HK-2 (cell line): ENCODE results near the gene LOX.

Experiments used
- DNase-seq: peaks from one replicate; pipeline ENCODE4 v3.0.0-alpha.2; 2018; ENCODE audit not compliant: unreplicated experiment

The LOX gene

GRCh38 chr5:122053181-122054109 is 24.6 kb downstream of the LOX start:
- no peak for DNase-seq

- no peak for DNase-seq
Measured at GRCh38 chr5:122051569-122051968, 26.5 kb downstream of the LOX start.

DNA sequence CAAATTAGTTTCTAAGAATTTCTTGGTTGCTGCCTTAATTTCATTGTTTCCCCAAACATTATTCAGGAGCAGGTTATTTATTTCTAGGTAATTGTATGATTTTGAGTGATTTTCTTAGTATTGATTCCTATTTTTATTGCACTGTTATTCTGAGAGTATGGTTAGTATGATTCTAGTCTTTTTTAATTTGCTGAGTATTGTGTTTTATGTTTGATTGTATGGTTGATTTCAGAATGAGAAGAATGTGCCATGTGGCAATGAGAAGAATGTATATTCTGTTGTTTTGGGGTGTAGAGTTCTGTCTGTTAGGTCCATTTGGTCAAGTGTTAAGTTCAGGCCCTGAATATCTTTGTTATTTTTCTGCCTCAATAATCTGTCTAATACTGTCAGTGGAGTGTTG is 27.1 kb downstream of the LOX start:
- no peak for DNase-seq

DNA sequence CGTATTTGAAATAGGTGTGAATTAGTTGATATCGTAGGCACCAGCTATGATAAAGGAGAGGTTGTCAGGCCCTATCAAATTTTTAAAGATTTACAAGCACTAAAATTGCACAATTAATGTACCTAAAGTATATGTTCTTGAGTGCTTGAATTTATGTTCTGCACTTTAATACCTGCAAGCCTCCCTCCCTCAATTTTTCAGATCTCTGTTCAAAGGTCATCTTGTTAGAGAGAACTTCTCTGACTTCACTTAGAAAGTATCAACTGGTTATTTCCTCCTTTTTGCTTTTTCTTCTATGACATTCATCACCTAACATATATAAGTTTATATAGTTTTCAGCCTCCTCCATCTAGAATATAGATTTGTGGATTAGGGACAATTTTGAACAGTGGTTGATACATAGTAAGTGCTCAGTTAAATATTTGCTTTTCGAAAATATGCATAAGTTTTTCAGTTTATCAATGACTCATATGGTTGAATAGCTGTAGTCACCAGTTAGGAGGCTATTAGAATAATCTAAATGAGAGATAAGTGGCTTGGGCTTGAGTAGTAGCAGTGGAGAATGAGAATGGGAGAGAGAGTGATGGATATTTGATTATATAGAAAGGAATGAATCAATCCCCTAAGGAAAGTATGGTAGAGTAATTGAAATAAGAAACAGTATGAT is 37.3 kb downstream of the LOX start:
- no peak for DNase-seq

DNA sequence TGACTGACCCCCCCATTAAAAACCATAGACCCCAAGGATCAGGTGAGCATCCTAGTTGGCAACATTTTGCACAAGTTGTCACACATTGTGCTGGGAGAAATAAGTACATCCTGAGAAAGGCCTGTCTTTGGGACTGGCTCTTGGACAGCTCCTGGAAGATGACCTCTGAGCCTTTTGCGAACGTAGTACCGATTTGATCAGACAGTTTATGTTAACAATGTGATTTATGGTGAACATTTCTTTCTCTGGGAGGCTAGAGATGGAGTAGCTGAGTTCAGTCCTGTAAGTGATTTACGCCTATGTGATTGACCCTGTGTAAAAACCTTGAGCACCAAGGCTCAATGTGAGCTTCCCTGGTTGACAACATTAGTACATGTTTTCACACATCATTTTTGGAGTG is 41.7 kb downstream of the LOX start:
- DNase-seq, result no peak

DNA sequence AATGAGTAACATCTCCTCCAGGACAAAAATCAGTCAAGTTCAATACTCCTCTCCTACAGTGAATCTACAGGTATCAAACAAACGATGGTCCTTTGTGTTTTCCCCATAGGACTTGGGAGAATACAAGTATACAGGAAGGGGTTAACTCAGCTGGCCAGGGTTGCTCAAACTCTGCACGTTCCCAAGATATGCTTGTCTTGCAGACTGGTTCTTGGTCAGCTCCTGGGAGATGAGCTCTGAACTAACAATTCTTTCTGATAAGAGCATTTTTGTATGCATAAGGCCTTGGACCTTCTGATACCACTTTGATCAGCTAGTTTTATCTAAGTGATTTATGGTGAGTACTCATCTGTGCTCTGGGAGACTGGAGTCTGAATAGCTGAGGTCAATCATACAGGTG is 42.1 kb downstream of the LOX start:
- DNase-seq, result no peak

DNA sequence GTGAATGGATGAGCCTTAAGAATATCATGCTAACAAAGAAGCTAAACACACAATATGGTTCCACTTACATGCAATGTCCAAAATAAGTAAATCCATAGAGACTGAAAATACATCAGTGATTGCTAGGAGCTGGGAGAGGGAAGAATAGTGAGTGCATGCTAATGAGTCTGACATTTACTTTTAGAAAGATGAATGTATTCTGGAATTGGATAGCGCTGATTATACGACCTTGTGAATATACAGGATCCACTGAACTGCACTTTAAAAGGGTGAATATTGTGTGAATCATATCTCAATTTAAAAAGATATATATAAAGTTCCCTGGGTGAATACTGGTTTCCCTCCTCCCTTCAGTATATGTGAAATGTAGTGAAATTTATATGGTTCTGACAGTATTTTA is 46.2 kb downstream of the LOX start:
- no peak for DNase-seq

GRCh38 chr5:122030251-122030650 is 47.8 kb downstream of the LOX start:
- peak; percentile 7 for DNase-seq

GRCh38 chr5:122029818-122030217 is 48.2 kb downstream of the LOX start:
- DNase-seq, result no peak

DNA sequence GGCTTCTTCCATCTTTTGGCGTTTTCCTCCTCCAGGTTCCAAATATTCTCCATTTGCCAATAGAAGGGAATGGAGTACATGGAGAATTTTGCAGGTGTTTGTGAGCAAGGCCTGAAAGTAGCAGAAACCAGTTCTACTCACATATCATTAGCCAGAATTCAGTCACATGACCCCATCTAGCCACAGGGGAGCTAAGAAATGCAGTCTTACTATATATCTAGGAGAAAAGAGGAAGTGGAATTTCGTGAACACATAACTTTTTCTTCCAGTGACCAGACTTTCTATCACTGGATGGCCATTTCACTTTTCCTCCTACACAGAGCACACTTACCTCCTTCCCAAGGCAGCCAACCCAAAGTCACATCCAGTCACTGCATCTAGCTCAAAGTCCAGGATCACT is 55.1 kb downstream of the LOX start:
- no peak for DNase-seq

- no peak for DNase-seq
Measured at GRCh38 chr5:122019919-122020590, 58.0 kb downstream of the LOX start.

- no peak for DNase-seq
Measured at GRCh38 chr5:122015471-122015870, 62.6 kb downstream of the LOX start.

- no peak for DNase-seq
Measured at GRCh38 chr5:122014236-122014935, 63.7 kb downstream of the LOX start.
